ENCODE measurements around the gene TRAPPC3.

DNA sequence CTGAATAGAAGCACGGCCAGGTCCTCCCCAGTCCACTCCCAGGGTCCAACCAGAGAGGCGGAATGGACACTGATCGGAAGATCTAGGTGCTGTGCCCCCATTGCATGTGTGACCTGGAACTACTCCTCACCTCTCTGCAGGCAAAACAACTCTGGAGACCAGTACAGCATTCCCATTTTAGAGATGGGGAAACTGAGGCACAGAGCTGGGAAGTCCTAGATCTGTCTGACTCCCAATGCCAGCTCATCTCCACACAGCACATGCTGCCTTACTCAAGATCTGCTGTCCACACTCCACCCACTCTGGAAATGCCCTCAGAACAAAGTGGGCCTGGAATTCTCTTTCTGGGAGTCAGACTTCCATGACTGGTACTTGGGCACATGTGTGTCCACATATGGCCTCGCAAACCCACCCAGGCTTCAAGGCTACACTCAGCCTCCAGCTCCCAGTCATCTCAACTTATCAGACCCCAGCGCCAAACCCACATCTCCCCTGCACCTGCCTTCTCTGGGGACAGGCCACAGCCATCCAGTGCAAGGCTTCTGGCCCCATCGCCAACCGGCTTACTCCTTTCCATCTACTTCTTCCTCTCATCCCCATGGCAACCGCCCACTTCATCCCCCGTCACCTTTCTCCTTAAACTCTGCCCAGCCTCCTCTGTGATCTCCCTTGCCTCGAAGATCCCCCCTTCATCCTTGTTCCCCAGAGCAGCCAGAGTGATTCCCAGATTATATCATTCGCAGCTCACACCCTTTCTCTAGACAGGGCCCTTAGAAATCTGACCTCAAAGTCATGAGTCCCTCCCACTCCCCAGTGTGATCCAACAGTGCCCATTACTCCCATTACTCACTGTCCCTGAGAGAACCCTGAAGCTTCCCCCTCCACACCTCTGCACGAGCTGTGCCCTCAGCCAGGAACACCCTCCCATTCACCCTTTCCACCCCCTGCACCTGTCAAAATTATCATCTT is 26.9 kb downstream of the TRAPPC3 start:
- TF ChIP-seq, protein P1, sequence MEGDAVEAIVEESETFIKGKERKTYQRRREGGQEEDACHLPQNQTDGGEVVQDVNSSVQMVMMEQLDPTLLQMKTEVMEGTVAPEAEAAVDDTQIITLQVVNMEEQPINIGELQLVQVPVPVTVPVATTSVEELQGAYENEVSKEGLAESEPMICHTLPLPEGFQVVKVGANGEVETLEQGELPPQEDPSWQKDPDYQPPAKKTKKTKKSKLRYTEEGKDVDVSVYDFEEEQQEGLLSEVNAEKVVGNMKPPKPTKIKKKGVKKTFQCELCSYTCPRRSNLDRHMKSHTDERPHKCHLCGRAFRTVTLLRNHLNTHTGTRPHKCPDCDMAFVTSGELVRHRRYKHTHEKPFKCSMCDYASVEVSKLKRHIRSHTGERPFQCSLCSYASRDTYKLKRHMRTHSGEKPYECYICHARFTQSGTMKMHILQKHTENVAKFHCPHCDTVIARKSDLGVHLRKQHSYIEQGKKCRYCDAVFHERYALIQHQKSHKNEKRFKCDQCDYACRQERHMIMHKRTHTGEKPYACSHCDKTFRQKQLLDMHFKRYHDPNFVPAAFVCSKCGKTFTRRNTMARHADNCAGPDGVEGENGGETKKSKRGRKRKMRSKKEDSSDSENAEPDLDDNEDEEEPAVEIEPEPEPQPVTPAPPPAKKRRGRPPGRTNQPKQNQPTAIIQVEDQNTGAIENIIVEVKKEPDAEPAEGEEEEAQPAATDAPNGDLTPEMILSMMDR (IDR thresholded peaks at IDR 0.05), result no peak
- no peak for TF ChIP-seq POLR2A (IDR thresholded peaks at IDR 0.05)
